Amniotic epithelial cell (primary cell): Measurements from ENCODE around the gene HEPHL1.
A peak's percentile ranks its signal among the peaks of the same experiment; 100 is the strongest.

ENCODE experiments used
- DNase-seq: peaks from one replicate; pipeline ENCODE4 v3.0.0-alpha.2; 2010; ENCODE audit warnings: low read depth

HEPHL1 gene

DNA sequence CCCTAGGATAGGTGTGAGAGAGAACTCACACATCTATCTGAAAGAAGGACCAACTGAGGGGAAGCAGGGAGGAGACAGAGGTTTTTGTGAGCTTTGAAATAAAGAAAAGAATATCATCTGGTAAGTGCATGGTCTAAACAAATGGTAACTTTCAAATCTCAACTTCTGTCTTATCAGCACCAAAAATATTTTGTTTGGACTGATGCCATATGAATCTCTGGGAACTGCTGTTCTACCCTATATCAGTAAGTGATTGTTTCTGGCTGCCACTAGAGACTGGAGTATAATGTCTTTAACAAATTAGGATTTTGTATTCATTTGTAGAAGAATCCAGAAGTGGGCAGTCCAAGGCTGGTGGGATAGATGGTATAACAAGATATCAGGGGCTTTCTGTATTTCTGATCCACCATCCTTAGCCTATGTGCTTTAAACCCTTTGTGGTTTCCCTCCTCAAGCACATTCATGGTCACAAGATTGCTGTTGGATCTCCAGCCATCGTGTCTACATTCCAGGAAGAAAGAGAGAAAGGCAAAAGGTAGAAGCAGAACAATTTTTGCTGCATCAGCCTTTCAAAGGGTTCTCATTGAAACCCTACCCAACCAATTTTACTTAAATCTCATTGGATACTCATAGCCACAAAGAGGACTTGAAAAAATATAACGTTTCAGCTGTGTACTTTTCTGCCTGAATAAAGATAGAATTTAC lies 4.7 kb downstream of the HEPHL1 start:
- DNase-seq: peak; percentile 20

DNA sequence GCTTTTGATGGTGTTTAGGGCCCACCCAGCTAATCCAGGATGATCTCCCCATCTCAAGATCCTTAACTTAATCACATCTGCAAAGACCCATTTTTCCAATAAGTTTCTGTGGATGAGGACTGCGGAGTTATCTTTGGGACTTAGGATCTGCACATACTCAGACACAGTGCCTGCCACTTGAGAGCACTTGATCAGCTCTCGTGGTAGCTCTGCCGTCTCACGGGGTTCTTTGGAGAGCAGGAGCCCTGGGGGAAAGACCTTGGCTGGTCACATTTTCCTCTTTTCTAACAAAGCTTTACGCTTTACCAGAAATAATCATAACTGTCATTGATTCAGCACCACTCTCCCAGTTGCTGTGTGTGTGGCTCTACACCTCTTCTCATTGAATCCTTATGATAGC lies 6.1 kb downstream of the HEPHL1 start:
- no peak for DNase-seq

DNA sequence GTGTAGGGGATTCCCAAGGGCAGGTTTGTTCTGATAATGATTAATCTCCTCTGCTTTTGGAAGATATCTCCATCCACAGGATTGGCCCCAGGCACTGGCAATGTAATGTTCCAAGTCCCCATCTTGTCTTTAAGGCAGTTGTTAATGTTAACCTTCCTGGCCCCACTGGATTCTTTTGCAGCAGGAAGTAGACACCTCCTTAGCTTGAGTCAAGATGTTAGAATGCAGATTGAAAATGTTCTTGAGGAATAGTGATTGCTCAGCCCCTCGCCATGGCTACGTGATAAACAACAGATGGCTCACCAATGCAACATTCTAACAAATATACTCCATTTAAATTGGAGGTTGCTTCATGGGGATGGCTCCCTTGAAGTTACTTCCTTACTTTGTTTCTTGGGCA lies 7.3 kb downstream of the HEPHL1 start:
- DNase-seq: peak; percentile 67

DNA sequence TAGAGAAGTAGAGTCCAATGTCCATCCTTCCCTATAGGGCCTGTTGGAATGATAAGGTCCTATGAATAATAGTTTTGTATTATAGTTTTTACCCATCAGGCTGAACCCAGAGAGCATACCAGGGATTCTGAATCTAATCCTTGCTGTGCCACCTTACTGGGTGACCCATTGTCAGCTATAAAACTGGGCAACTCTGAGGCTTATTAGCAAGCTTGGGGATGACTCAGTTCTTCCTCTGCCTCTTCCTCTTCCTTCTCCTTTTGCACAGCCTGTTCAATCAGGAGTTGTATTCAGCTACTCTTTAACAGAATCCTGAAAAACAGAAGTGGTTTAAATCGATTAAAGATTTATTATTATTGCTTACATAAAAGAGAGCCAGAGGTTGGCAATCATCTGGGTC lies 8.9 kb downstream of the HEPHL1 start:
- no peak for DNase-seq

DNA sequence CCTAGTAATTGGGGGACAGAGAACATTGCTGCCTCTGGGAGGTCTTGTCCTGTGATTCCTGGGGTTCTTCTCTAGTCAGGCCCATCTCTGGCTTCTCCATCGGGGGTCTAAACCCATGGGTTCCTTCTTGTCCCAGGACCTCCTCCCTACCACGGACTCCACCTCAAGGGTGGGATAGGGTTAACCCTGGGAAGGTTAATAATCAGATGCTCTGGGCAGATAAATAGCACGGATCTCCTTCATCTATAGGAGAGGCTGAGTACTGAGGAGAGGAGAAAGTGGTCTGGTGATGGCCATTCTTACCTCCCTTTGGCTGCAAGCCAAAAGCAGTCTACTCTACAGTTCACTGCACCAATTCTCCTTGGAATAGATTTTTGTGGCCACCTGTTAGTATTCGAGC lies 10.5 kb downstream of the HEPHL1 start:
- no peak for DNase-seq

DNA sequence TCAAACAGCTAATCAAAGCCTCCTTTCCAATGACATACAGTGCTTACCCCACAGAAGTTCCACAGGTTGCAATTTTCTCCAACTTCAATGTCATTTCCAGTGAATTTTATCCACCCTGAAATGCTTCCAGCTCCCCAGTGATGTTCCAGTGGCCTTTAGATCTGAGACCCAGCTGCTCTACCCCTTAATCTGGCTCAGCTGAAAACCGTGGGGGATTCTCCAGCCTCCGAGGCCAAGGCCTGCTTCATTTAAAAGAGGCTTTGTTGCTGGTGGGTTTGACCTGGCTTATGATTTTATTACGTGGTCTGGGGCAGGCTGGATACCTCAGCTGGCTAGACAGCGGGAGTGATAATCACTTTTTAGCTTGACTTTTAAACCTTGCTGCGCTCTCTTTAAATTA lies 10.9 kb downstream of the HEPHL1 start:
- no peak for DNase-seq

DNA sequence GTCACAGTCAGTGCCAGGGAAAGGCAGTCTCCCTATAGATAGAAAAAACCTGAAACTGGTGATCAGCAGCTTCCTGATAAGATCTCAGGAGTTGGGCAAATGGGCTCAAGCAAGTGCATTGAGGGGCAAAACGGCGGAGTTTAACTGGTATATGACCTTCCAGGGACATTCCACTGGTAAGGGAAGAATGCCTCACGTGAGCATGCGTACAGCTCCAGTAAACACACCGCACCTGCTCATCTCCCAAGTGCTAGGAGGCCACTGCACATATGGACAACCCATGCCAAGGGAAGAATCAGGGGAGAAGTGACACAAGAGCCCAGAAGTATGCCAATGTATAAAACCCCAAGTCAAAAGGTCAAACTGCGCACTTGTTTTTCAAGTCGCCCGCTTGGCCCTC lies 11.6 kb downstream of the HEPHL1 start:
- no peak for DNase-seq

DNA sequence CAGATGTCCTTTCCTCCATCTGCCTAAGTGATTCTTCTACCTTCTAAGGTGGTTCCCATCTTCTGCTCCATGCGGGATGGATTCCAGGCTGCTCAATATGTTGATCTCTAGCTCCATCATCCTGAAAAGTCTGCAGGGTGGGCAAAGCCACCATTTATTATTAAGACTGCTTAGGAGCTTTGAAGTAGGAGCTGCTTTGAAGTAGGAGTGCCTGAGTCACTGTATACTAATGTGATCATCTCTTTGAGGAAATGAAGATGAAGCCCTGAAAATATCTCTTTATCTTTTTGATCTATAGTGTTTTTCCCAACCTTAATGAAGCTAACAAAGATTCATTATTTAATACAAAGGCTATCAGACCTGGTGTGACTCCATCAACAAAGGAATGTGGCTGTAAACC lies 13.1 kb downstream of the HEPHL1 start:
- no peak for DNase-seq

DNA sequence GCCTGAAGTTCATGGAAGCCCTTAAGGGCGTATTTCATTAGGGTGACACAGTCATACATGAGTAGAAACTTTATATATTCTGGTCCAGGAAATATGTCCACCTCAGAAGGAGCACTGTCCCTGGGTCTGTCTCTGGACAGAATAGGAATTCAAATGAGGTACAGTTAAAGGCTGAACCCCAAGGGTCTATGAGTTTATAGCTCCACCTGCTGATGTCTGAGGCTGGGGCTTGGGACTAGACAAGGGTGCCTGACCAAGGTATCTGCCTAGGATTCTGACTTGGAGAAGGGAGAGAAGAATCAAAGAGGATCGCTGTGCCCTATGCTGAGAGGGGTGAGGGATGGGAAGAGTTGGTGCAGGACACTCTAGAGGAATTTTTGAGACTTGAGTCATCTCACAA lies 14.9 kb downstream of the HEPHL1 start:
- no peak for DNase-seq

DNA sequence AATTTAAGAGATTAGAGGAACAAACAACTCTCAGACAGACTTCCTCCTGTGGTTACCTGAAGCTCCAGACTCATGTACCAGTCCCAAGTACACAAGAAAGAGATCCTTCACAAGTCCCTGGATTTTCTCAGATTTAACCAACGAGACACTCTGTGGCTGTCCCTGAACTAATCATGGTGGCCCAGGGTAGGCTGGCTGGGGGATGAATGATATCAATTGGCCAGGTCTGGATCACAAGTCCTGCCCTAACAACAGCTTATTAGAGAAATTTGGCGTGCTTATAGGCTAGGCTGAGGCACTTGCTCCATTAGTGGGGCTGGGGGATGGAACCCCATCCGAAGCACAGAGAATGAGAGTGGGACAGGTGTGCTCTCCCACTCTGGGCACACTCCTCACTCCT lies 22.1 kb downstream of the HEPHL1 start:
- no peak for DNase-seq

DNA sequence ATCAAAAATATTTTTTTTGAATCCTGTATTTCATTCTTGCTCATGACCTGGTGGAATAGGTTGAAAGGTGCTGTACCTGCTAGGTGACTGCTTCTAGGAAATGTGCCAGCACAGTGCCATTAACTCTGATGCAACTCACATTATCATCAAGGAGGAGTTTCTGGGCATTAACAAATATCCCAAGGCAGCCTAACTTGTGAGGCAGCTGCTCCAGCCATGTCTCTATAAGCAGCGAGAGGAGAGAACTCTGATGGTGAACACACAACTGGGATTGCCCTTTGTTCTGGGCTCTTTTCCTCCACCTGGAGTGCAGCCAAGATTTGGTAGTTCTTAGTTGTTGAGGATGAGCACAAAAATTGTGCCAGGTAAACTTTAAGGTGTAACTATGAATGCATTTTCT lies 25.6 kb downstream of the HEPHL1 start:
- DNase-seq: no peak

DNA sequence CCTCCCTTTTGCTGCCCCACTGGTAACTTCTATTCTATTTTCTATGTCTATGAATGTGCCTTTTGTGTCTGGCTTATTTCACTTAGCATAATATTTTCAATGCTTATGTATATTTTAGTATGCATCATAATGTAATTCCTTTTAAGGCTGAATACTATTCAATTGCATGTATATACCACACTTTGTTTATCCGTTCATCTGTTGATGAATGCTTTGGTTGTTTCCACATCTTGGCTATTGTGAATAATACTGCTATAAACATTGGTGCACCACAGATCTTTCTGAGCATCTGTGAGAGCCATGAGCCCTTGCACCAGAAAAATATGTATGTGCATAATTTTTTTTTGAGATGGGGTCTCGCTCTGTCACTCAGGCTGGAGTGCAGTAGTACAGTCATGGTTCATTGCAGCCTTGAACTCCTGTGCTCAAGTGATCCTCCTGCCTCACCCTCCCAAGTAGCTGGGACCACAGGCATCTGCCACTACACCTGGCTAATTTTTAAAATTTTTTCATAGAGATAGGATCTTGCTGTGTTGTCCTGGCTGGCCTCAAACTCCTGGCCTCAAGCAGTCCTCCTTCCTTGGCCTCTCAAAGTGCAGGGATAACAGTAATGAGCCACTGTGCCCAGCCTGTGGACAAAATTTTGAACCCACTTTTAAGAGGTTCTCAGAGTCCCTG lies 27.0 kb downstream of the HEPHL1 start:
- DNase-seq: no peak

DNA sequence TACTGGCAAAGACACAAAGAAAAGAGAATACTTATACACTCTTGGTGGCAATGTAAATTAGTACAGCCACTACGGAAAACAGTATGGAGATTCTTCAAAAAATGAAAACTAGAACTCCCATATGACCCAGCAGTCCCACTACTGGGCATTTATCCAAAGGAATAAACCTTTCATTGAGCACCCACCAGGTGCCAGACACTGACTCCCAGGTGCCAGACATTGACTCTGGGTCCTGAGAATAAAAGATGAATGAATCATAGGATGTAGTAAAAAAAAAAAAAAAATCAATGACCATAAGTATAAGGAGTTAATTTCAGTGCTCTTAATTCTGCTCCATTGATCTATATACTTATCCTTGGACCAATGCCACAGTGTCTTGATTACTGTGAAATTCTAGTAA lies 28.2 kb downstream of the HEPHL1 start:
- DNase-seq: no peak

DNA sequence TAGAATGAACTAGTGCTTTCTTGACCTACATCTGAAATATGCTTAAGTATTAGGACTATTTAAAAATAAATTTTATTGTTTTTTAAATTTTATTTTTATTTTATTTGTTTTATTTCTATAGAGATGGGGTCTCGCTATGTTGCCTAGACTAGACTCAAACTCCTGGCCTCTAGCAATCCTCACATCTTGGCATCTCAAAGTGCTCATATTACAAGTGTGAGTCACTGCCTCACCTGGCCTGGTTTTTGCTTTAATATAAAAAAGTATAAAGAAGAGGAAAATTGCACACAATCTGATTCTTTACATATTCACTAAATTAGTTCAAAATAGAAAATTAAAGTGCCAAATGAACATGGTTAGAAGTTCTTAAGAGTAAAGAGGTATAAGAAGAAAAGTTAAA lies 37.5 kb downstream of the HEPHL1 start:
- no peak for DNase-seq

DNA sequence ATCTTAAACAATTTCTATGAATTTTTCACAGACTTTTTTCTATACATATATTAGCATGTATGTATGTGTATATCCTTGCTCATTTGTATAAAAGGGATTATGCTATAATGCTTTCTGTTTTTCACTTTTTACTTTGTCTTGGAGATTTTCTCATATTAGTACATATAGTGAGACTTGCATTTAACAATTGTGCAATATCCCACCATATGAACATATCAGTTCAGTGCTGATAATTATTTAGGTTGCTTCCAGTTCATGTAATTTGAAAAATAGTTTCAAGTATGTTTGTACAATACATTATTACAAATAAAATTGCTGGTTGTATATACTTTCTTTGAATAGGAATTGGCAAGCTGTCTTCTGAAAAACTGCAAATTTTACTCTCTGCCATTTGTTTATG lies 37.9 kb downstream of the HEPHL1 start:
- DNase-seq: no peak

DNA sequence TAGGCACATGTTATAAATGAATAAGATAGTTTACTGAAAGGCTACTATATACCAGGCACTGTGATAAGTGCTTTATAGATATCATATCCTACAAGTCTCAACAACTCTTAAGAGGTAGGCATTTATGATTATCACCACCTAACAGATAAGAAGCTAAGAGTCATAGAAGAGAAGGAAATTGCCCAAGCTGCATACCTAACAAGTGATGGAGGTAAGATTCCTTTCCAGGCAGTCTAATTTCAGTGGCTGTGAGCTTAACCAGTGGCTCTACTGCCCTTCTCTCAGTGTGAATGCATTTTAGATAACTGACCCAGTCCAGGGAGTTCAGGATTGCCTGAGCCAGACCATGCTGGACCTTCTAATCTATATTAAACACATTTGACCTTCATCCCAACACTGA lies 39.2 kb downstream of the HEPHL1 start:
- DNase-seq: peak; percentile 86

DNA sequence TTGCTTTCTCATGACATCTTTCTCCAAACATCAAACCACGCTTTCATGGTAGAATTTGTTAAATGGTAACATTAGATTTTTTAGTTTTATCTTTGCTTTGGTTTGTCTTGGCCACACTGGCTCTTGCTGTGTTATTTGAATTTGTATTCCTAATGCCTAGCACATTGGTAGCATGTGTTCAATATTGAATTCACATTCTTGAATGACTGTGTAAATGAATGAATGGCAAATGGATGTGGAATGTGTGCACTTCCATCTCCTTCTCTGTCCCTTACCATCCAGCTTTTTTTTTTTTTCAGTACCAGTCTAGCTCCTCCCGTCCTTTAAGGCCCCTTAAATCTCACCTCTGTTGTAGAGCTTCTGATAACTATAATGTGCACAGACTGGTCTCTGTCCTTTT lies 41.2 kb downstream of the HEPHL1 start:
- DNase-seq: no peak

DNA sequence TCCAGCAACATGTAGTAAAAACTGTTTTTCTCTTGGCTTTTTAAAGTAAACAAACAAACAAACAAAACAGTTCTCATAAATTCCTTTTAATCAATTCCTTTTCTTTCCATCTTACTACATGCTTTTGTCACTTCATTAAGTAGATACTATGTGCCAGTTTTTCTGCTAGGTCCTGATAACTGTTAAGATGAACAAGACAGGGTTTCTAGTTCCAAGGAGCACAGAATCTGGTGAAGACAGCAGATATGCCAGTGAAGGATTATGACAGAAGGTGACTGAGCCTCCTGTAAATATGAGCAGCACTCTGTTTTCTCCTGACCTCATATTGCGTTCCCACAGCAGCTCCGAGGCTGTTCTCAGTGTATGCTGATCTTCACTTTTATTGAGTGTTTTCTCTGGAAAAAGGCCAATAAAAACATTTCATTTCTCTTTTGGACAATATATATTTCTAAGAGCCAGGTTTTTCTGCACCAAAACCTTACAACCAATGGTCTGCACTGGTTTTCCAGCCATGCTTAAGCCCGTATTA lies 45.8 kb downstream of the HEPHL1 start:
- no peak for DNase-seq

DNA sequence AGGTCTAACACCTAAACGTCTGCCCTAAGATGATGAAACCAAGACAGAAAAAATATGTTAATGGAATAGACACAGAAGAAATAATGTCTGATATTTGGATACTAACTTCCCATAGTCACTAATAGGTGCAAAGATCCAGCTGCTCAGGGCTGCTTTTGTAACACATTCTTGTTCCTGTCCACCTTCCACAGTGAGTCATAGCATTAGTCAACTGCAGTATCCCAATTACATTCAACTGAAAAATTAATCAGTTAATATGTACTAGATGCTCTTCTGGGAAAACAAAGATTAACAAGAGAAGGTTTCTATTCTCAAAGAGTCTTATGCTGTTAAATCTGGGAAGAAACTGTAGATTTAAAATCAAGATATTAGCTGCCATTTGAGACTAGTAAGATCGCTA lies 47.6 kb downstream of the HEPHL1 start:
- DNase-seq: peak; percentile 15

DNA sequence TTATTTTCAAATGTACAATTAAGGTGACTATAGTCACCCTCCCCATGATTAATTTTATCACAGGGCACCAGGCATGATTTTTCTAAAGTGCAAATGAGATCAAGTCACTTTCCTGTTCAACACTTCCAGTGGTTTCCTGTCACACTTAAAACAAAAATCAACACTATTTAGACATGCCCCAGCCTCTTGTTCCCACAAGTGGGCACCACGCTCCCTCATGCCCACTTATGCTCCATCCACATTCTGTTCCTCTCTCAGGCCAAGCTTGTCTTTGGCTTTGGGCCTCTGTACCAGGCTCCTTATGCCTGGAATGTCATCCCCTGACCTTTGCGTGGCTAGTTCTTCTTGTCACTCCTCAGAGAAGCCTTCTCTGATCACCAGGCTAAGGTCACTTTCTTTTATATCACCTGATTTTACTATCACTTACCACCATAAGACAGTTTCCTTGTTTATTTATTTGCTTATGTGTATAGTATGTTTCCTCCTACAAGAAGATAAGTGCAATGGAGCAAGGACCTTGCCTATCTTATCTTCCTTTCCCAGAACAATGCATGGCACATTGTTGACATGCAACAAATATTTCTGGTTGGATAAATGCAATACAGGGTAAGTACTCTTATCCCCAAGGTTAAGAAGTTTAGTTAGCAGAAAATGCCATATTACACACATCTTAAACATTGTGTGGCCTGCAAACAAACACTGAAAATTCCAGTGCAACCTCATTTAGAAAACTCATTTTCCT lies 56.6 kb downstream of the HEPHL1 start:
- peak; percentile 82 for DNase-seq

DNA sequence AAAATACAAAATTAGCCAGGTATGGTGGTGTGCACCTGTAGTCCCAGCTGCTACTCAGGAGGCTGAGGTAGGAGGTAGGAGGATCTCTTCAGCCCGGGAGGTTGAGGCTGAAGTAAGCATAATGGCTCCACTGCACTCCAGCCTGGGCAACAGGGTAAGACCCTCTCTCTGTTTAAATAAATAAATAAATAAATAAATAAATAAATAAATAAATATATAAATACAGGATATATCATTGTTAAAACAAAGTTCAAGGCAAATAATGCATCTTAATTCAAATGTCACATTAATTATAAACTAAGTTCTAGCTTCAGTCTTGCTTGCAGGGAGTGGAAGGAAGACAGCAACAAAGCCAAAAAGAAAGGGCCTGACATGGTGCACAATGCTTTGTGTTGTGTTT lies 63.0 kb downstream of the HEPHL1 start:
- DNase-seq: no peak

DNA sequence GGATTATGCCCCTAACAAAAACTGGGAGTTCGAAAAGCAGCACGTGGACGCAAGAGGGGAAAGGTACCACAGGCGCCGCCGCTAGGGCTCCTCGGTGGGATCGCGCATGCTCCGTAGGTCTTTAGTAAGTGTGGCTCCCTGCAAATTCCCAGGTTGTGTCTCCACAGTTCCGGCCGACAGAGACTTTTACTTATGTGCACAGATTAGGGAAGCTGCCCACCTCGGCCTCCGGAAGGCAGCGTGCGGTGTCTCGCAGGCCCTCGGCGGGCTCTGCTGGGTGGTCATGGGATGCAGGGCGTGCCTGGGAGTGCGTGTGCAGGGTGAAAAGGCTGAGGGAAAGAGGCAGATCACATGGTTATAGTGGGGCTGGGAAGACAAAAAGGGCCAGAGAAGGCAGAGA lies 67.8 kb downstream of the HEPHL1 start:
- no peak for DNase-seq

DNA sequence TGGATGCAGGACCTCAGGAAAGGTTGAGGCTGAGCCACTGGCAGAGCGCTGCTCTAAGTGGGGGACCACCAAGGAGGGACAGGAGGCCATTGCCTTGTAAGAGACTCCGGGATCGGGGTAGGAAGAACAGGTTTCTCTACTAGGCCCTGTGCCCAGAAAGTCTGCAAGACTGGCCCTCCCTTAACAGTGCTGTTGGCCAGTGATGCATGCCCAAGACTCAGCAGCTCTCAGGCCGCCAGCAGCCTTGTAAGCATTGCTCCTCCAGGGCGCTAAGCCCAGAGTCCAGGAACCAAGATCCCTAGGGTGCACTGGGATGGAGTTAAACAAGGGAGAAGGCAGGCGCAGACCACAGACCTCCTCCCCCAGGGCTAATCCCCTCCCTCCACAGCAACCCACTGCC lies 68.2 kb downstream of the HEPHL1 start:
- no peak for DNase-seq
